ENCODE results near the gene SAXO2. TPM values are rescaled to one million over a fixed set of nuclear protein-coding genes. Genes with fewer than 3 reads are reported as not detected.
"Not testable (repeated sequence)": the region's sequence is repeated elsewhere in the genome, so short reads cannot be mapped to it uniquely, and the experiment has no call there.

The SAXO2 gene
- polyA plus RNA-seq, 1 donor, result 8.0 TPM

GRCh38 chr15:82286475-82286874, 23.9 kb downstream of the SAXO2 start:
- not testable (repeated sequence) for DNase-seq

- not testable (repeated sequence) for DNase-seq
Observed at GRCh38 chr15:82288202-82288601, 25.6 kb downstream of the SAXO2 start.

GRCh38 chr15:82292271-82292670, 29.7 kb downstream of the SAXO2 start:
- DNase-seq, result no peak

- no peak for DNase-seq
Observed at GRCh38 chr15:82294061-82294690, 31.6 kb downstream of the SAXO2 start.

GRCh38 chr15:82297546-82297945, 34.9 kb downstream of the SAXO2 start:
- no peak for DNase-seq

GRCh38 chr15:82298032-82298431, 35.4 kb downstream of the SAXO2 start:
- DNase-seq, result no peak

- DNase-seq, result peak; percentile 20
Observed at GRCh38 chr15:82298520-82298919, 35.9 kb downstream of the SAXO2 start.

GRCh38 chr15:82299511-82299914, 36.9 kb downstream of the SAXO2 start:
- not testable (repeated sequence) for DNase-seq

GRCh38 chr15:82300326-82300725, 37.7 kb downstream of the SAXO2 start:
- DNase-seq, result not testable (repeated sequence)

- no peak for DNase-seq
Observed at GRCh38 chr15:82300883-82301282, 38.3 kb downstream of the SAXO2 start.

GRCh38 chr15:82301296-82302016, 38.8 kb downstream of the SAXO2 start:
- no peak for DNase-seq

- DNase-seq, result no peak
Observed at GRCh38 chr15:82303956-82304777, 41.5 kb downstream of the SAXO2 start.

GRCh38 chr15:82304778-82305090, 42.1 kb downstream of the SAXO2 start:
- no peak for DNase-seq

- no peak for DNase-seq
Observed at GRCh38 chr15:82305621-82306048, 43.0 kb downstream of the SAXO2 start.

- no peak for DNase-seq
Observed at GRCh38 chr15:82306791-82307713, 44.4 kb downstream of the SAXO2 start.

- DNase-seq, result no peak
Observed at GRCh38 chr15:82307714-82308081, 45.1 kb downstream of the SAXO2 start.

- DNase-seq, result no peak
Observed at GRCh38 chr15:82309802-82310201, 47.2 kb downstream of the SAXO2 start.

- not testable (repeated sequence) for DNase-seq
Observed at GRCh38 chr15:82311321-82311720, 48.7 kb downstream of the SAXO2 start.

GRCh38 chr15:82312586-82313349, 50.1 kb downstream of the SAXO2 start:
- peak; percentile 6 for DNase-seq

- no peak for DNase-seq
Observed at GRCh38 chr15:82313446-82313845, 50.8 kb downstream of the SAXO2 start.
